Measurements from ENCODE around the gene C12orf76.

- TF ChIP-seq, protein P1, sequence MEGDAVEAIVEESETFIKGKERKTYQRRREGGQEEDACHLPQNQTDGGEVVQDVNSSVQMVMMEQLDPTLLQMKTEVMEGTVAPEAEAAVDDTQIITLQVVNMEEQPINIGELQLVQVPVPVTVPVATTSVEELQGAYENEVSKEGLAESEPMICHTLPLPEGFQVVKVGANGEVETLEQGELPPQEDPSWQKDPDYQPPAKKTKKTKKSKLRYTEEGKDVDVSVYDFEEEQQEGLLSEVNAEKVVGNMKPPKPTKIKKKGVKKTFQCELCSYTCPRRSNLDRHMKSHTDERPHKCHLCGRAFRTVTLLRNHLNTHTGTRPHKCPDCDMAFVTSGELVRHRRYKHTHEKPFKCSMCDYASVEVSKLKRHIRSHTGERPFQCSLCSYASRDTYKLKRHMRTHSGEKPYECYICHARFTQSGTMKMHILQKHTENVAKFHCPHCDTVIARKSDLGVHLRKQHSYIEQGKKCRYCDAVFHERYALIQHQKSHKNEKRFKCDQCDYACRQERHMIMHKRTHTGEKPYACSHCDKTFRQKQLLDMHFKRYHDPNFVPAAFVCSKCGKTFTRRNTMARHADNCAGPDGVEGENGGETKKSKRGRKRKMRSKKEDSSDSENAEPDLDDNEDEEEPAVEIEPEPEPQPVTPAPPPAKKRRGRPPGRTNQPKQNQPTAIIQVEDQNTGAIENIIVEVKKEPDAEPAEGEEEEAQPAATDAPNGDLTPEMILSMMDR (IDR thresholded peaks at IDR 0.05) = no peak
- no peak for TF ChIP-seq EZH2 (IDR thresholded peaks at IDR 0.05; ENCODE audit: borderline replicate concordance, insufficient read depth, low read depth, low read length, poor library complexity, severe bottlenecking)
Observed at GRCh38 chr12:110068654-110069053, 20.3 kb upstream of the C12orf76 start.

Measured in B cell (primary cell).